ENCODE data around the gene ASB1.
"Not testable (repeated sequence)": the region's sequence is repeated elsewhere in the genome, so short reads cannot be mapped to it uniquely, and the experiment has no call there.

ASB1 gene

DNA sequence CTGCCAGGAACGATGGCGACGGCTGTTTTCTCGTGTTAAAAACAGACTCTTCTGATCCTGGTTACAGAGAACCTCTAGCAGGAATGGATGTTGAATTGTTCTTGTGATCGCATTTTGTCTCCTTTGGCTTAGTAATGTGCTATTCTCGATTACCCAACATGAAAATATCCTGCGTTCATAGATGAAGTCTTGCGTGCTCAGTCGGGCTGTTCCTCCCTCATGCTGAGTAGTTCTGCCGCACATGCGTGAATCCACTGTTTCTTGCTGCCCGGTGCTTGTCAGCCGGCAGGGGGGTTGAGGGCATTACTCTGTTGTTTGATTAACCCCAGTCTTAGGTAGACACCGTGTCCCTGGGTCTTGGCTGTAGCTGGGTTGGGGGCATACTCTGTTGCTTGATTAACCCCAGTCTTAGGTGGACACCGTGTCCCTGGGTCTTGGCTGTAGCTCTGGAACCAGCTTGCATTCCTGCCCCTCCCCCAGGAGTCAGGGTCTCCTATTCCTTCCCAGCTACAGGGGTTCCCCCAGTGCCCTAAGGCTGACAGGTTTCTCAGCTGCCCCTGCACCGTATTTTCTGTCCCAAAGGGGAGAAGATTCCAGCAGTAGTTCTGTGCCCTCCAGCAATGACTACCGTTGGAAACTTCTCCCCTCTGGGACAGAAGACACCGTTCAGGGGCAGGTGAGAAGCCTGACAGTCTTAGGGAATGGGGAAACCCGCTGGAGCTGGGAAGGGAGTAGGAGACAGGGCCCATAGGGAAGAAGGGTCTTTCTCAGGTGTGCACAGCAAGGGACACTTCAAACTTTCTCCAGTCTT, 22.1 kb upstream of the ASB1 start:
- DNase-seq = no peak

DNA sequence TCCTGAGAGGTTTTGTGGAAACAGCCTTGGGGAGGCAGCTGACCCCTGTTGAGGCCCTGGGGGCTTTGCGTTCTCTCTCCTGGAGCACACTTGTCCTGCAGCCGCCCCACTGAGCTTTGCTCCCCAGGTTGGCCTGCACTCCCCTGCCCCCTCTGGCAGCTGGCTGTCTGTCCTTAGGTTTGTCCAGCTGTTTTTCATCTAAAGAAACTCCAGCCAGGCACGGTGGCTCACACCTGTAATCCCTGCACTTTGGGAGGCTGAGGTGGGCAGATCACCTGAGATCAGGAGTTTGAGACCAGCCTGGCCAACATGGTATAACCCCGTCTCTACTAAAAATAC, 21.5 kb upstream of the ASB1 start:
- not testable (repeated sequence) for DNase-seq

DNA sequence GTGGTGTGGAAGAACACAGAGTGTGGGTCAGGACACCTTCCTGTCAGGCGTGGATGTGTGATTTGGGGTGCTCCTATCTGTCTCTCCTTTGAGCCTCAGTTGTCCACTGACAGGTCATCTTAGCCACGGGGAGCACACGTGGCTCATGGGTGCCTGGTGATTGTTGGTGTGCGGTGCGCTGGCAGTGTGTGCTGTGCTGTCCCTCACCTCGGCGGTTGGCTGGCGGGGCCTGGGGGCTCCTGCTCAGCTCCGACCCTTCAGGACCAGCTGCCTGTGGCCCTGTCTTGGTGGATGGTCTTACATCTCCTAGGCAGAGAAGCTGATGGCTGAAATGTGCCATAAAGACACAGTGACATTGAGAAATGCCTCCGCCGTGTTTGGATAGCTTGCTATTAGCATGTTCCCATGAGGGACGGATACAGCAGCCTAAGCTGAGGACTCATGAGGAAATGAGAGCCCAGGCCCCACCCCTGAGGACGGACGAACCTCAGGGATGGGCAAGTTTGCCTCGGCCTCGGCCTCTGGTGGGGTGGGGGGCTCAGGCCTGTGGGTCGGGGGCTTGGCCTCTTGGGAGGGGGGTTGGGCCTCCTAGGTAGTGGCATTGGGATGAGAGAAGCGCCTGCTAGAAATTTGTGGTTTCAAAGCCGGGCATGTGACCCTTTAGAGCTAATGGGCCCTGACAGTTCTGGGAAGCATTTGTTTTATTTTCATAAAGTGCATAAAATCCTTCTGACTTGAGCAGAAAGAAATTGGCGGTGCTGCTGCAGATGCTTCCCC, 20.3 kb upstream of the ASB1 start:
- no peak for DNase-seq

DNA sequence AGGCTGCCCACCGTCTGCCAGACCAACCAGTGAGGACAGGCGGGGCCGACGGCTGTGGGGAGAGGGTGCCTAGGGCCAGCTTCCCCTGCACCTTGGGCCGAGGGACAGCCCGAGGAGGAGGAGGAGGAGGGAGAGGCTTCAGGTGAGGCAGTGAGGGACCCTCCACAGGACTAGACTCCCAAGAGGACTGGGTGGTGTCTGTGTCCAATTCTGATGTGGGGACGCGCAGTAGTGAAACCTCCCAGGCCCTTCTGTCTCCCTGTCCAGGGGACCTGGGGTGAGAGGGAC, 19.8 kb upstream of the ASB1 start:
- no peak for DNase-seq

DNA sequence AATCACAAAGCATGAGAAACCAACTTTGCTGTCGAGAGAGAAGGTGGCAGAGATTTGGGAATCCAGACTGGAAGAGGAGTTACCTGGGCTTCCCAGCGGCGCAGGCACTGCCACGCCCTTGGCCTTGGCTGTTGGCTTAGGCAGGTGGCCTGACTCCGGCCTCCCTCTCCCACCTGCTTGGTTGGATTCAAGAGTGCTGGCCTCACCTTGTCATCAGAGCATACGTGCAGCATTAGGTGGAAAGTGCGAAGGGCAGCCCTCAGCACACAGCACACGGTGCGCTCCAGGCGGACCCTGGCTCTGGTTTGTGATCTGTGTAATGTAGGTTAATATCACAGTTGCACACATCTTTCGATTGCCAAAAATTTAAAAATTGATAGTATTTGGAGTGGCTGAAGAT, 19.2 kb upstream of the ASB1 start:
- DNase-seq = no peak

DNA sequence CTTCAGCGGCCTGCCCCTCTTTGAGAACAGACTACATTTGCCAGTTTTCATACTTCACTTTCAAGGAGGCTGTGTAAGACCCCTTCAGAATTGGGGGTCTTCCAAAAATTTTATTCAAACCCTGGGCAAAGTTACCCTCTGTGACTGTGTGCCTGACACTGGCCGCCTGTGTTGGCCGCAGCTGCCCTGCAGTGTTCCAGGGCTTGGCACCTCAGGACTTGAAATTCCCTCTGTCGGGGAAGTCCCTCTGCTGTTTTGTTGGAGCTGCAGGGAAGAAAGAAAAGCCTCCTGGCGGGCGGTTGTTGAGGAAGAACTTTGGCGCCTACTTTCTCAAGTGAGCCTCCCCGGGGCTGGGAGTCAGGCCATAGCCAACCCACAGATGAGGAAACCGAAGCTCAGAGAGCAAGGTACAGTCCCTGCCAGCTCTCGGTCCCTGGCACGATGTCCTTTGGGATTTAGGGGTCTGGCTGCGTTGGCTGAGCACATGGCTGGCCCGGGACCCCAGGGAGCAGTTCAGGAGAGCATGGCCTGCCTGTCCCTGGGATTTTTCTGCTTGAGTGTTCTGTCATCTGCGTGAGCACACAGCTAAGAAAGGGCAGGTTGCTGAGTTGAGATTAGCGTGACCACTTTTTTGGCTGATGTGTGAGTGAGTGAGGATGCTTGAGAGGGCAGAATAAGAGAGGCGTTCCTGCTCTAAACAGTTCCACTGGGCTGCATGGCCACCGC, 17.9 kb upstream of the ASB1 start:
- no peak for DNase-seq

DNA sequence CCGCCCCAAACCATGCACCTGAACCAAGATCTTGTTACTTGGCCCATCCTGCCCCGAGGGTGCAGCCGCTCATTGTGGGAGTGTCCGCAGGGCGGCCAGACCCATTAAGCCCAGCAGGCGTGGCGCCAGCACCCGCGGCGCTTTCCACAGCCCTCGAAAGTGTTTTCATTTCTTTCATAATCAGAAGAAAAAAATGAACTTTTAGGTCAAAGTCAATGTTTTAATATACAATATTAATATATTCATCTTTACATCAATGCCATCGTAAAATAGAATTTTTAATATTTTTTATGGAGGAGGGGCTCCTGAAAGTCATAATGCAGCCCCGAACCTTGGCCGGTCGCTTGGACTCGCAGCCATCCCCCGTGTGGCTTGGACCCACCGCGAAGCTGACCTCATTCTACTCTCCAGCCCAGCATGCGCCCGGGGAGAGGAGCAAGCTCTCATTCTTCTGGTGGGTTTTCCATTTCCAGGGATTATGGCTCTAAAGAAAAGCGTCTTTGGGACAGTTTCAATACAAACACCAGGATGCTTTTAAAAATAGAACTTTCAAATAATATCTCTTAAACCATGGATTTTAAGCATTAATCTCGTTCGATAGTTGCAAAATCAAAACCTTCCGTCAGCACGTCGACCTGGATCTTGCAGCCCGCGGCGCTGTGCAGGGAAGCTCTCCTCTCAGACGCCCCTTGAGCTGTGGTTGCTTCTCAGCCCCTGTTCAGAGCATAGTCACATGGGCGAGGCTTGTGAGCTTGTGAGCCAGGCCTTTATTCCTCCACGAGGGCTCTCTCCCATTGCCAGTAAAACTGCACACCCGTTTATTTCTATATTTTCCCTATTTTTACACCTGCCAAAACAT, 17.2 kb upstream of the ASB1 start:
- DNase-seq = no peak

DNA sequence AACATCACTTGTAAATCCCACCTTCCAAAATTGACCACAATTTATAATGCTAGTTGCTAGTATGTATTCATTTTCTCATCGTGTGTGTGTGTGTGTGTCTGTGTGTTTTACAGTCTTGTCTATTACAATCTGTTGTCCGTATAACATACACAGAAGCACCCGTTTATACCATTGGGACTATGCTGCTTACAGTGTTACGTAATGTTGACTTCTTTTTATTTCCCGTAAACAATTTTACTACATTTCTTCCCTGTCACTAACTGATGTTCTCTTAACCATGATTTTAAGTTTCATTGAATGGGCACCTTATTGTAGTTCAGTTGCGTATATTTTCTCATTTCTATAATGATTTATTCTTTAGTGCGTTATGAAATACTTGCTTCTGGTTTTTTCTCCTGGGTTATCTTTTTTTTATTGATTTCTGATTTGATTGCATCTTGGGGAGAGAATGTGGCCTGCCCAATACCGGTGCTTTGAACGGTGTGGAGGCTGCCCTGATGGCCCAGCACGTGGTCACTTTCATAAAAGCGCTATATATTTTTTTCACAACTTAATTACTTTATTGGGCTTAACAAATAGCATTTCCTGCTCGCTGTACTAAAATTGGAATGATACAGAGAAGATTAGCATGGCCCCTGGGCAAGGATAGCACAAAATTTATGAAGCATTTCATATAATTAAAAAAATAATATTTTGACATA, 14.5 kb upstream of the ASB1 start:
- no peak for DNase-seq

DNA sequence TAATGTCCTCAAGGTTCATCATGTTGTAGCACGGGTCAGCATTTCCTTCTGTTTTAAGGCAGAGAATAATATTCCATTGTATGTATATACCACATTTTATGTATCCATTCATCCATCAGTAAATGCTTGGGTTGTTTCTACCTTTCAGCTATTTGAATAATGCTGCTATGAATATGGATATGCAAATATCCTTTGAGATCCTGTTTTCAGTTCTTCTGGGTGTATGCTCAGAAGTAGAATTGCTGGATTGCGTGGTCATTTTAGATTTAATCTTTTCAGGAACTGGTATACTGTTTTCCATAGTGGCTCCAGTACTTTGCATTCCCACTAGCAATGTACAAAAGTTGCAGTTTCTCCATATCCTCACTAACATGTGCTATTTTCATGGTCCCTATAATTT, 13.4 kb upstream of the ASB1 start:
- no peak for DNase-seq

DNA sequence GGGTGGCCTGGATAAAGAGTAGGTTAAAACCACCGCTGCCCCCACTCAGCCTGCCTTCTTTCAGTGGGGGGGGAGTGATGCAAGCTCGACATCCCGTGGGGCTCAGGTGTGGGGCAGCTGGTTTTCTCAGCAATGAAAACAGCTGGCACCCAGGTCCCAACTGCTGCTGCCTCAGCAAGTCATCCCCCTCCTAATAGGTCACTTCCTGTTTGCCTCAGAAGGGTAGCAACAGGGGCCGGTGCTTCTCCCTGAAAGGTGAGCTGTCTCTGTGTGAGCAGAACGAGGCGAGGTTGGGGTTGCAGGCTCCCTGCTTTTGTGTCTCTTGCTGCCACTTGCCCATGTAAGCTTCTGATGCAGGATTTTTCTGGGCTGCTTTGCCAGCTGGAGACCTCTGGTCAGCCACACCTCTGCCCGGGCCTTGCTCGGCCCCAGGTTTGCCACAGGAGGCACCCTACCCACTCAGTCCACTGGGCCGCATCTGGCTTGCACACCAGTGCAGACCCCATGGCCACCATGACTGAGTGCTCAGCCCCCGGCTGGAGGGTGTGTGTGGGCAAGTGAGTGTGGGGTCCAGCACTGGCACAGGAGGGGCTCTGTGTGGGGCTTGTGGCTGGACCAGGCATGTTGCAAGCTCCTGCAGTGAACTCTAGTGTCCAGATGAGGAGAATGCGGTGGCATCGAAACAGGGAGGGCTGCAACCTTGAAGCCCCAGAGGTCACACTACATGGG, 11.5 kb upstream of the ASB1 start:
- no peak for DNase-seq

DNA sequence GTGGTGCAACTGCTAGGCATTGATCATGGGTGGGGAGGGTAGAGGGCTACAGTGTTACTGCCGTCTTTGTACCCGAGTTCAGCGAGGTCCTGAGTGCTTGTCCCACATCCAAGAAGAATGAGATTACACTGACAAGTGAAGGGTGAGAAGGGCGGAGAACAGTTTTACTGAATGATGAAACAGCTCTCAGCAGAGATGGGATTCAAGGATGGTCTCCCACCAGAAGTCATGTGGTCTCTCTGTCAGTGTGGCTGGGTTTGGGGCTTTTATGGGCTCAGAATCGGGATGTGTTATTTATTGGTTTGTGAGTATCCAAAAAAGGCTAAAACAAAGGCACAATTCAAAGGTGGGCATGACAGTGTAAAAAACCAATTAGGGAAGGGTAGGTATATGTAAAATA, 10.8 kb upstream of the ASB1 start:
- no peak for DNase-seq

DNA sequence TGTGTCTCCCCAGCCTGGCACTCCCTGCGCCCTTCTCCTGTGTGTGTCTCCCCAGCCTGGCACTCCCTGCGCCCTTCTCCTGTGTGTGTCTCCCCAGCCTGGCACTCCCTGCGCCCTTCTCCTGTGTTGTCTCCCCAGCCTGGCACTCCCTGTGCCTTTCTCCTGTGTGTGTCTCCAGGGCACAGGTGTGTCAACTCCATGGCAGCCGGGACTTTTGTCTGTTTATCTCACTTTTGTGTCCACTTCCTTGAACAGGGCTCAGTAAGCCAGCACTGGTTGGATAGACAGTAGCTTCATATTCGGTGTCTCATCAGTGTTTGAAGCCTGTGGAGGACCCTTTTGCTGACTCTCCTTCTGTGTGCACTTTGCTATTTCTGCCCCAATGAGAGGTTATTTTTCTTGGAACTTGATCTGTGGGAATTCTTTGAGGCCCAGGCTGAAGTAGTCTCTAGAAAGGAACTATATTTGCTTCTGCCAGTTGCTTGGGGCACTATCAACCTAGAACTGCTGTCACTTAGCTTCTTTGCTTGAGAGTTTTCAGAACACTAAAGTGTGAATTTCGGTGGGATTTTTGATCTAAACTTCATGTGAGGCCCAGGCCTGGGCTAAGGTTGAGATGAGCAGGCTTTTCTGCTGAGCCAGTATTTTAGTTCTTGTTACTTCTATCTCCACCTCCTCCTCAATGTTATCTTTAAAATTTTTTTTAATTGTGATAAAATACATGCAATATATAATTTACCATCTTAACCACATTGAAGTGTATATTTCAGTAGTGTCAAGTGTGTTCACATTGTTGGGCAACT, 8.3 kb upstream of the ASB1 start:
- no peak for DNase-seq

DNA sequence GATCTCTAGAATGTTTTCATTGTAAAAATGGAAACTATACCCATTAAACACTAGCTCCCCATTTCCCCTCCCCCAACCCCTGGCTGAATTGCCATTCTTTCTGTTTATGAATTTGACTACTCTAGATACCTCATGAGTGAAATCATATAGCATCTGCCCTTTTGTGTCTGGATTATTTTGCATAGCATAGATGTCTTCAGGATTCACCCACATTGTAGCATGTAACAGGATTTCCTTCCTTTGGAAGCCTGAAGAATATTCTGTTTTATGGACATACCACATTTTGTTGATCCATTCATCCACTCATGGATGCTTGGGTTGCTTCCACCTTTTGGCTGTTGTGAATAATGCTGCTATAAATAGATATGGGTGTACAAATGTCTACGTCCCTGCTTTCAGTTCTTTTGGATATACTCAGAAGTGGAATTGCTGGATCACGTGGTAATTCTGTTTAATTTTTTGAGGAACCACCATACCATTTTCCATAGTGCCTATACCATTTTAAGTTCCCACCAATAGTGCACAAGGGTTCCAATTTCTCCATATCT, 7.7 kb upstream of the ASB1 start:
- no peak for DNase-seq

DNA sequence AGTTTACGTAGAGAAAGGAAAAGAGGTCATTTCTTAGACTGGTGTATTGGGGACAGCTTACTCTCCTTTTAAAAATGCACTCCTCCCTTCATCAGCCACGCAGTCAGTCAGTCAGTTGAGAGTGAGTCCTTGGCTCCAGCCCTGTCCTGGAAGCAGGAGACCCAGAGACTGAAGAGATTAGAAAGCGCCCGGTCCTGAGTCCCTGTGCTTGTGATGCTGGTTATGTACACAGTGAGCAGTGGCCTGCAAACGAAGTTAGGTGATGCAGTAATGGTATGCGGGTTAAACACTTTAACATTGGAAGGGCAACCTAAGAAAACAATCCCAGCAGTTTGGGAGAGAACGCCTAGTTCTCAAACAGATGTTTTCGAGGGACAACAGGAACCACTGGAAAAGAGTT, 6.3 kb upstream of the ASB1 start:
- DNase-seq = no peak

DNA sequence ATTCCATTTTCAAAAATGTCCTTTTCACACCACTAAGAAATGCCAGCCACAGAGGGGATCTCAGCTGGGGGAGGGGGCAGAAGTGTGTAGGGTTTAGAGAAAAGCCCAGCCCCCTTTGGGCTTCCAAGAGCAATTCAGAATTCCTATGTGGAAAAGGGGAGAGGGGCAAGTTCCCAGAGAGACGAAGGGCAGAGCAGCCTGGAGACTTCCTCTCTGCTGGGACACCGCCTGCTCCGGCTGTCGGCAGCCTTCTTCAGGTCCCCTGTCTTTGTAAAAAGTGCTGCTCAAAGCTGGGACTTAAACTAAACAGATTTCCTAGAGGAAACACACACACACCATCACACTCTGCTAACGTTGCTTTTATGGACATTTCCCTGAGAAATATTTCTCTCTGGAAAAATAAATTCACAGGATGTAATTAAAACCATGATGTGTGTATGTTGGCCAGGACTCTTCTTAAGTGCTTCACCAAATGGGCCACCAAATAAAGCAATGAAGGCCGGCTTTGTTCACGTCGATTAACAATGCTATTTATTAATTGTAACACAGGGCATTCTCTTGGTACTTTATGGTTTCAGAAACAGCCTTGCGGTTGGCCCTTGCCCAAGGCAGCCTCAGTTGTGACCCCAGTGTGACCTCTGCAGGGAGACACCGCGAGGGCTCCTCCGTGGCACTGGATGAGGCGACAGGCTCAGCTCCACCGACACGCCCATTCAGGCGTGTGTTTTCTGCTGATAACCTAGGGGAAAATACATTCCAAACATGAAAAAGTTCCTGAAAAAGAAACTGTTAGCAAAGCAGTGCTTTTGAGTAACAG, 5.6 kb upstream of the ASB1 start:
- no peak for DNase-seq

DNA sequence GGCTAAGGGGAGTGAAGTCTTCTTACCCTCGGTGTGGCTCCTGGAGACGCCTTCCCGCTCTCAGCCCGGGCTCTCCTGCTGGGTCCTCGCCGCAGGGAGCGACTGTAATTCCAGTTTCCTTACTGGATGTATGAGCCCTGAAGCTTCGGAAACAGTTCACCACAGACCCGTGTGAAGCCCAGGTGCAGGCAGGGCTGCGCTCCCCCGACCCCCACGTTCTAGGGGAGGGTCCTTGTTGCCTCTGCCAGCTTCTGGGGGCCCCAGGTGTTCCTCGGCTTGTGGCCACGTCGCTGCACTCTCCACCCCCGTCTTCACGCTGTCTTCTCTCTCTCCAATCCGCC, 5.1 kb upstream of the ASB1 start:
- DNase-seq = no peak

DNA sequence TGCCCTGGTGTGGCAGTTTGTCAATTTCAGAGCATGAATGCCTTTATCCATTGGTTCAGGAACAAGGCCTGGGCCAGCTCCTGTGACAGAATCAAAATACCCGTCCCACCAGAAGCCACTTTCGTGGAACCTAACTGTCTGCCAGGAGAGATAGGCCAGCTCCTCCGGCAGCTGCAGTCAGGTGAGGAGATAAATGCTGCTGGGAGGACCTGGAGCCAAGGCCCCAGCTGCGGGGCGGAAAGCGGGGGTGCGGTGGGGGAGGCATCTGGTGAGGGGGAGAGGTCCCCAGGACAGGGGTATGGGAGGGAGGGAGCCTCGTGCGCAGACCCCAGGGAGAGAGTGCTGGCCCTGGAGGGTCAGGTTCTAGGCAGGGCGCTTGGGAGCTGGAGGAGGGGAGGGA, 4.4 kb upstream of the ASB1 start:
- DNase-seq = no peak

DNA sequence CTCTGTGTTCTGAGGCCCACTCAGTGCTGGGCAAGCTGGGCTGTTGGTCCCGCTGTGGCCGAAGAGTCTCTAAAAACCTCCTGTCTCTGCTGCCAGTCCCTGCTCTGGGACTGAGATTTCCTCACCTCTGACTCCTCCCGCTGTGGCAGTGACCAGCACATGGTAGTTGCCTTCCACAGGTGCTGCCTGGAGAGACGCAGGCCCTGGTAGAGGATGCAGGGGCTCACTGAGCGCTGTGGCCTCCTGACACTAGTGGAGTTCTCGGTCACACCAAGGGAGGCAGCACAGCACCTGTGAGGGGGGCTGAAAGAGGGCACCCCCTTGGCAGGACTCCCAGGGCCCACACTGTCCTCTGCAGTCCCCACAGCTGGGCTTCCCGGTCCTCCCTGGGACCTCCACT, 3.8 kb upstream of the ASB1 start:
- no peak for DNase-seq

DNA sequence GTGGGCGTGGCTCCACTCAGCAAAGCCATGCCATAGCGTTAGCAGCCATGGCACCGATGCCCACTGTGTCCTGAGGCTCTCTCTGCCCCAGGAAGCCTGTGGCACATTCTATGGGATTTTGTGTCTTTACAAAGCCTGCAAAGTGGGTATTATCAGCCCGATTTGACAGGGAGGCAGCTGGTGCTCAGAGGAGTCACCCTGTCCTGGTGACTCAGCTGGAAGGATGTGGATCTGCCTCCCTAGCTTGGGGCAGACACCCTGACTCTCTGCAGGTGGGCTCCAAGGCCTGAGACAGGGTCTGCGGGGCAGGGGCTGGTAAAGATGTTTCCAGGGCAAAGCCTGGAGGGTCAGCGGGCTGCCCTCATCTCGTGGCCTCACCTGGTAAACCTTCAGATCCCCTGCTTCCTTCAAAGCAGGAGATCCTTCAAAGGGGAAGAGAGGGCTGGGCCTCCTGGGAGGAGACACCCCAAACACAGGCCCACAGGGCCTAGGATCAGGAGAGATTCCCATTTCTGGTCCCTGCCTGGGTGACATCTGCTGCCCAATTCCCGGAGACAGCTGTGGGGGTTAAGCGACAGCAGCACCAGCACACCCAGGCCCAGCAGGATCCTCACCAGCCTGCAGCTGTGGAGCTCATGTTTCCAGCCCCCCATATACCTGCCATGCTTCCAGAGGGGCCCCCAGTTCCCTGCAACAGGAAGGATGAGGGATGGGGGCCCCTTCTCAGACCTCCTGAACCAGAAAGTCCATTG, 3.0 kb upstream of the ASB1 start:
- DNase-seq = no peak
